Measurements from ENCODE around the gene TNFRSF19. TPM values are rescaled to one million over a fixed set of nuclear protein-coding genes. Genes with fewer than 3 reads are reported as not detected.
A peak's percentile ranks its signal among the peaks of the same experiment; 100 is the strongest.
"Not testable (repeated sequence)": the region's sequence is repeated elsewhere in the genome, so short reads cannot be mapped to it uniquely, and the experiment has no call there.

The TNFRSF19 gene, protein sequence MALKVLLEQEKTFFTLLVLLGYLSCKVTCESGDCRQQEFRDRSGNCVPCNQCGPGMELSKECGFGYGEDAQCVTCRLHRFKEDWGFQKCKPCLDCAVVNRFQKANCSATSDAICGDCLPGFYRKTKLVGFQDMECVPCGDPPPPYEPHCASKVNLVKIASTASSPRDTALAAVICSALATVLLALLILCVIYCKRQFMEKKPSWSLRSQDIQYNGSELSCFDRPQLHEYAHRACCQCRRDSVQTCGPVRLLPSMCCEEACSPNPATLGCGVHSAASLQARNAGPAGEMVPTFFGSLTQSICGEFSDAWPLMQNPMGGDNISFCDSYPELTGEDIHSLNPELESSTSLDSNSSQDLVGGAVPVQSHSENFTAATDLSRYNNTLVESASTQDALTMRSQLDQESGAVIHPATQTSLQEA
- total RNA-seq (2014; rRNA removed; shearing (Covaris generic); ENCODE audit: low replicate concordance), result 0.27 and 1.3 TPM in 2 replicates

- peak within 1 kb of the TSS; percentile 23 for H3K4me3 ChIP-seq
- H3K36me3 ChIP-seq, result no peaks in the 10 kb centered on the region
- no peaks in the 10 kb centered on the region for H3K27me3 ChIP-seq
- peak; percentile 74 for DNase-seq
- no peaks in the 10 kb centered on the region for H3K9me3 ChIP-seq
Measured at GRCh38 chr13:23570099-23570920, at the start of gene TNFRSF19. Gene TNFRSF19, plus strand, starts transcription at chr13:23570412. Its CDS starts 19,772 bp downstream, at chr13:23590184.

DNA sequence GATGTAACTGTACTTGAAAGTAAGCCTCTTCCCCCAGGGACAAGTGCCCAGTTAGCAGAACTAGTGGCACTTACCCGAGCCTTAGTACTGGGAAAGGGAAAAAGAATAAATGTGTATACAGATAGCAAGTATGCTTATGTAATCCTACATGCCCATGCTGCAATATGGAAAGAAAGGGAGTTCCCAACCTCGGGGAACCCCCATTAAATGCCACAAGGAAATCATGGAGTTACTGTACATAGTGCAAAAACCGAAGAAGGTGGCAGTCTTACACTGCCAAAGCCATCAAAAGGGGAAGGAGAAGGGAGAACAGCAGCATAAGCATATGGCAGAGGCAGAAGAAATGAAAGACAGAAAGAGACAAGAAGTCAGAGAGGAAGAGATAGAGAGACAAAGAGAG is 40.3 kb upstream of the TNFRSF19 start:
- H3K9me3 ChIP-seq, H3K27me3 ChIP-seq, DNase-seq, H3K36me3 ChIP-seq, H3K4me3 ChIP-seq: not testable (repeated sequence)

DNA sequence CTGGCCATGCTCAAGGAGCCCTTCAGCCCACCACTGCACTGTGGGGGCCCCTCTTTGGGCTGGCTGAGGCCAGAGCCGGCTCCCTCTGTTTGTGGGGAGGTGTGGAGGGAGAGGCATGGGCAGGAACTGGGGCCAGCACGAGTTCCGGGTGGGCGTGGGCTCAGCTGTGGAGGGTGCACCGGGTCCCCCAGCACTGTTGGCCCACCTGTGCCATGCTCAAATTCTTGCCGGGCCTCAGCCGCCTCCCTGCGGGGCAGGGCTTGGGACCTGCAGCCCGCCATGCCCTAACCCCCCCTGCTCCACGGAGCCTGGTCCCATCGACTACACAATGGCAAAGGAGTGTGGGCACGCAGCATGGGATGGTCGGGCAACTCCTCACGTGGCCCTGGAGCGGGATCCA is 38.8 kb upstream of the TNFRSF19 start:
- DNase-seq, result no peak
- no peaks in the 10 kb centered on the region for H3K9me3 ChIP-seq
- no peak overlapping the region for H3K4me3 ChIP-seq
- no peaks in the 10 kb centered on the region for H3K27me3 ChIP-seq
- H3K36me3 ChIP-seq, result no peaks in the 10 kb centered on the region

DNA sequence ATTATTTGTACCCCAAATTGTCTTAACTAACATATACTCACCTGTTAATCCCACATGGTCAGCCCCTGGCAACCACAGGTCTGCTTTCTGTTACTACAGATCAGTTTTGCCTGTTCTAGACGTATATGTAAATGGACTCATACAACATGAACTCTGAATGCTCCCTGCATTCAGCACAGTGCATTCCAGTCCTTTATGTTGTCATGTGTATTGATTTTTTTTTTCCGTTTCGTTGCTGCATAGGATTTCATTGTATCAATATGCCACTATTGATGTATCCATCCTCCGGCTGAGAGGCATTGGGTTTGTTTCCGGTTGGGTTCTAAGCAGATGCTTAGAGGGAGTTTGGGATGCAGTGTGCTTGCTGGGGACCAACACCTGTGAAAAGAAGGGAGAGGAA is 36.1 kb upstream of the TNFRSF19 start:
- no peaks in the 10 kb centered on the region for H3K36me3 ChIP-seq
- H3K4me3 ChIP-seq, result no peak overlapping the region
- peaks cover 4% of the 10 kb centered on the region; the same call in 1 of the 2 replicates for H3K9me3 ChIP-seq
- no peak for DNase-seq
- no peaks in the 10 kb centered on the region for H3K27me3 ChIP-seq

DNA sequence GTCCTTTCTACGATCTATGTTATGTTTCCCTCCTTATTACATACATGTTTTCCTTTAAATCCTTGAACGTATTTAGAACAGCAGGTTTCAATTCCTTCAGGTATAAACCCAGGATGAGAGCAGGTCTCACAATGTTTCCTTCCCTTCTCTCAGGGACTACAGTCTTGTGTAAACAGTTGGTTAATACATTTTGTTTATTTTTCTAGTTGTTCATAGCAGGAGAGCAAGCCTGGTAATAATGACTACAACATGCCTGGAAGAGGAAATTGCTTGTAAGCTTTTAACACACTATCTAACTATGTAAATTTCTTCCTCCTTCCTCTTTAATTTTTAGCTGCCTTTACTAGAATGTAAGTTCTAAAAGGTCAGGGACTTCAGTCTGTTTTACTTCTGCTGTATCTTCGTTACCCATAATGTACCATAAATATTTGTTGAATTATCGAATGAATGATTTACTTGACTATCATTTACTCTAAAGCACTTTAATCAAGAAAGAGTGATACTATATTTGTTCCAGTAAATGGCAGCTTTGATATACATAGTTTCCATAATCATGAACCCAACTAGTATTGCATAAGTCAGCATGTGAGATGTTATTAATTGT is 28.9 kb upstream of the TNFRSF19 start:
- DNase-seq, result no peak
- Histone ChIP-seq H3K36me3 (no peaks in the 10 kb centered on the region), H3K27me3 (no peaks in the 10 kb centered on the region), H3K4me3 (no peak overlapping the region), H3K9me3 (peaks cover 4% of the 10 kb centered on the region; the same call in 1 of the 2 replicates)

DNA sequence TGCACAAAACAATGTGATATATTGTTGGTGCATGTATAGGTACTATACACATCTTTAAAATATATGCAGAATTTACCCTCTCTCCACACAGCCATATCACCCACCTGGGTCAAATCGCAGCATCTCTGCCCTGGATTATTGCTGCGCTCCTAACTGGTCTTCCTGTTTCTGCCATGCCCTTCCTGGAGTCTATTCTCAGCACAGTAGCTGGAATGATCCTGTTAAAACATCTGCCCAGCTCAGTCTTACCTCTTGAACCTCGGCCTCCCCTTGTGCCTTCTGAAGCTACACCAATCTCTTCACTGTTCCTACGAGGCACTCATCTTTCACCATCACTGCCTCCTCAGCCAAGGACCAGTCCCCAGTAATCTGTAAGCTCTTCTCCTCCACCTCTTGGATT is 25.5 kb upstream of the TNFRSF19 start:
- 0 out of 2 replicates have a peak, but pooled peaks cover 3% of the 10 kb centered on the region for H3K9me3 ChIP-seq
- H3K27me3 ChIP-seq, result no peaks in the 10 kb centered on the region
- no peak for DNase-seq
- H3K36me3 ChIP-seq, result no peaks in the 10 kb centered on the region
- H3K4me3 ChIP-seq, result no peak overlapping the region

DNA sequence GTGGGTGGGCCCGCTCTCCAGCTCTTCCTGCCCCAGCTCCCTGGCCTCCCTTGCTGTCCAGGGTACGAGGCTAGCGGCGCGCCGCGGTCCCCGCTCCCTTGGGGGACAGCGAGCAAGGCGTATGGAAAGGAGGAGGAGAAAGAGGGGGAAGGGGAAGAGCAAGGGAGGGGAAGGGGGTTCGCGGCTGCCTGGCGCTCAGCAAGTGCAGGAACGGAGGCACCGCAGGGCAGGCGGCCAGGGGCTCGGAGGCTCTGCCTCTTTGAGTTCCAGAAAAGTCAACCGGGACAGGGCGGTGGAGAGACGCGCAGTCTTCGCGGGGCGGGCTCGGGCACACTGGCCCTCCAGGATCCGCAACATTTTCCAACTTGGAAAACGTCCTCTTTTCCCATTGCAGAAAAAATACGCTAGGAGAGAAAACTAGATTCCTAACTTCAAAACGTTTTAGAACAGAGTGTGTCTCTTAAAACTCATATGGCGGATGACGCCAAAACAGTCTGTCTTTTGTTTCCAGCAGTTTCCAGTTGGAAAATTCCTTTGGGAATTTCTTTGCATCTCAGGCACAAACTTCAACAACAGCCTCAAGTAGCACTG is 23.1 kb upstream of the TNFRSF19 start:
- 0 out of 2 replicates have a peak, but pooled peaks cover 3% of the 10 kb centered on the region for H3K9me3 ChIP-seq

GRCh38 chr13:23549724-23550123 is 20.5 kb upstream of the TNFRSF19 start:
- no peak for DNase-seq
- H3K36me3 ChIP-seq, result no peaks in the 10 kb centered on the region
- no peak overlapping the region for H3K4me3 ChIP-seq
- no peaks in the 10 kb centered on the region for H3K27me3 ChIP-seq
- 0 out of 2 replicates have a peak, but pooled peaks cover 3% of the 10 kb centered on the region for H3K9me3 ChIP-seq

More for the DNA sequence above, 23.1 kb upstream of the TNFRSF19 start:
- DNase-seq, result peak; percentile 59
- H3K27me3 ChIP-seq, result no peaks in the 10 kb centered on the region
- H3K4me3 ChIP-seq, result peak overlapping the region; percentile 52
- H3K36me3 ChIP-seq, result no peaks in the 10 kb centered on the region

- Histone ChIP-seq H3K27me3 (no peaks in the 10 kb centered on the region), H3K4me3 (no peak overlapping the region), H3K36me3 (no peaks in the 10 kb centered on the region), H3K9me3 (0 out of 2 replicates have a peak, but pooled peaks cover 3% of the 10 kb centered on the region)
- no peak for DNase-seq
Measured at GRCh38 chr13:23550163-23550562, 20.0 kb upstream of the TNFRSF19 start.

DNA sequence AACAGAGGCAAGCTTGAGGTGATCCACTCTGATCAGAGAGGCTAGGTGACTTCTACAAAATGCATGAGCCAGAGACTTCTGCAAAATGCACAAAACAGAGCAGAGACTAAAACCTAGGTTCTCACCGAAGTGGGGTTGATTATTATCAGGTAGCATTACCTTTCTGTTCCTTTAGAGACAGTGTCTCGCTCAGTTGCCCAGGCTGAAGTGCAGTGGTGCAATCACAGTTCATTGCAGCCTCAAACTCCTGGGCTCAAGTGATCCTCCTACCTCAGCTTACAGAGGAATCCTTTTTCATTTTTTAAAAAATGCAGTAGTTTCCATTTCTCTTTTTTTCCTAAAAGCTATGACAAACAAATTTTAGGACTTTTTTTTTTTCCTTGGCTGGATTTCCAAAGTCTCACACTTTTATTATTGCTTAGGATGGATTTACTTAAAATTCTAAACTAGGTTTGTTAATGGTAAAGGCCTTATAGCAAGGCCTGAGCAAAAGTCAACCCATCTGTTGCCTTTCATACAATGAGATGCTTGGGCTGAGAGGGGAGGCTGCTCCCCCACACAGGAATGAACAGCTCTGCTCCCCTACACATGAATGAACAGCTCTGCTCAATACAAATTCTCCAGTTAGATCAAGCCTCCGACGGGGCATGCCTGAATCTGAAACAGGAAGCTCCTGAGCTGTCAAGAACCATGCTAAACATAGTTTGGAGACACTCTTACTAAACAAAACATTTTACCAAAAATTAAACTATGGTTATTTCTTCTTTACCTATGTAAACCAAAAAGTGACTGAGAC is 18.8 kb upstream of the TNFRSF19 start:
- Histone ChIP-seq H3K36me3 (no peaks in the 10 kb centered on the region), H3K4me3 (no peak overlapping the region), H3K27me3 (no peaks in the 10 kb centered on the region), H3K9me3 (0 out of 2 replicates have a peak, but pooled peaks cover 3% of the 10 kb centered on the region)
- DNase-seq, result no peak

DNA sequence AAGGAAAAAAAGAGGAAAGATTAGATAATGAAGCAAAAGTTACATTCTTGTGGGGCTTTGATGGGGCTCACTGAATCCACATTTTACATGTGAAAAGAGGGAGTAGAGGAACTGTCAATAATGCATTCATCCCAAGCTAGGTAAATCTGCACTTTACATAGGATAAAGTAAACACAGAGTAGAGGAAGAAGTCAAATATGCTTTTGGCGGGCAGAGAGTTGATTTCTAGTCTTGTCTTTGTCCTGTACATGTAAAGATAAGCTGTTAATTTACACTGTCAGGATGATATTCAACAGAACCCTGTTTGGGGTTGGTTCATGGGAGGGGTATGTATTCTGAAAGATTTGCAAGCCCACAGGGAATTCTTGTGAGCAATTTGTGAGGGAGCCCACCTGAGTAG is 18.0 kb upstream of the TNFRSF19 start:
- Histone ChIP-seq H3K9me3 (0 out of 2 replicates have a peak, but pooled peaks cover 3% of the 10 kb centered on the region), H3K4me3 (no peak overlapping the region), H3K27me3 (no peaks in the 10 kb centered on the region), H3K36me3 (no peaks in the 10 kb centered on the region)
- DNase-seq, result no peak

GRCh38 chr13:23552661-23553060 is 17.6 kb upstream of the TNFRSF19 start:
- H3K4me3 ChIP-seq, result no peak overlapping the region

GRCh38 chr13:23554000-23554399 is 16.2 kb upstream of the TNFRSF19 start:
- peak; percentile 33 for DNase-seq
- 0 out of 2 replicates have a peak, but pooled peaks cover 3% of the 10 kb centered on the region for H3K9me3 ChIP-seq
- H3K36me3 ChIP-seq, result no peaks in the 10 kb centered on the region
- H3K27me3 ChIP-seq, result no peaks in the 10 kb centered on the region
- H3K4me3 ChIP-seq, result no peak overlapping the region

More at GRCh38 chr13:23552661-23553060, 17.6 kb upstream of the TNFRSF19 start:
- no peaks in the 10 kb centered on the region for H3K36me3 ChIP-seq
- DNase-seq, result no peak
- 0 out of 2 replicates have a peak, but pooled peaks cover 3% of the 10 kb centered on the region for H3K9me3 ChIP-seq
- no peaks in the 10 kb centered on the region for H3K27me3 ChIP-seq

GRCh38 chr13:23557043-23557442 is 13.2 kb upstream of the TNFRSF19 start:
- no peaks in the 10 kb centered on the region for H3K27me3 ChIP-seq
- H3K9me3 ChIP-seq, result no peaks in the 10 kb centered on the region
- no peaks in the 10 kb centered on the region for H3K36me3 ChIP-seq
- DNase-seq, result no peak
- H3K4me3 ChIP-seq, result no peak overlapping the region

GRCh38 chr13:23557733-23558132 is 12.5 kb upstream of the TNFRSF19 start:
- Histone ChIP-seq H3K27me3 (no peaks in the 10 kb centered on the region), H3K4me3 (no peak overlapping the region), H3K9me3 (no peaks in the 10 kb centered on the region), H3K36me3 (no peaks in the 10 kb centered on the region)
- no peak for DNase-seq
